ENCODE measurements around the gene PCNX4. TPM values are rescaled to one million over a fixed set of nuclear protein-coding genes. Genes with fewer than 3 reads are reported as not detected.
A peak's percentile ranks its signal among the peaks of the same experiment; 100 is the strongest.
"Not testable (repeated sequence)": the region's sequence is repeated elsewhere in the genome, so short reads cannot be mapped to it uniquely, and the experiment has no call there.

Gene PCNX4
- 10 to 100 TPM in 1 of 2 donors, 1 to 10 TPM in 1; 7.1 to 10.5 TPM for polyA plus RNA-seq

DNA sequence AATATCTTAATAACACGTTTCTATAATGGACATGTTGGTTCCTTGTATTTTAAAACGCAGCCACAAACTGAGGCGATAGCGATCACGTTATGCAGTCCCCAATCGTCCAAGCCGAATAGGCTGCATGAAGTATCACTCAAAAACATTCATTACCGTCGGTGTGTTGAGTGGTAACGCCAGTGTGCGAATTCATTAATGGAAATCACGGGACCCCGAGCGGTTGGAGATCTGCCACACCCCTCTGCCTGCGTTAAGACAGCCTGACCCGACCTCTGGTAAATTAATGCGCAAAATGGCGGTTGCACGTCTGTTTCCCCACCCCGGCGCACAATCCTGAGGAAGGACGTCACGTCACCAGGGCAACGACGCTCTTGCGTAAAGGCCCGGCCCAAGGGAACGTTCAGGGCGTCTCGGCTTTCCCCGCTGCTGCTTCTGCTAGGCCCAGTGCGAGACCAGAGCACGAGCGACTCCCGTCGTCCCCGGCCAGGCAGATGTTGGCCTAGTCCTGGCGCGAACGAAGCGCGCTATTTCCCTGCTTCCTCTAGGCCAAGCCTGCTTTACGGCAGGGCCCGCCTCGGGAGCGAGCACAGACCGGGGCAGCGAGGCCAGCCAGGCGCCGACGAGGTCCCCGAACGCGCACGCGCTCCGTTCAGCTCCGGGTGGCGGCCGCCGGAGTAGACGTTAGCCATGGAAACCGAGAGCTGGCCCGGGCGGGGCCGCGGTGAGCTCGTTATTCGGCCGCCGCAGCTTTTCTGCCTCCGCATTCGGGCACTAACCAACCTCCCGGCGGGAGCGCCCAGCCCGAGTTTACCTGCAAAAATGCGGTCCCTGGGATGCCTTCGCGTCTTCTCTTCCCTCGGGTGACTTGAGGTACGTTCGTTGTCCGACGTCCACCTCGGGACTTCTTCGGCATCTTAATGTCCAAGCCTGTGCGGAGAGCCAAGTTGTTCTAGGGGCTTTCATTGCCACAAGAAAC, at the start of gene PCNX4:
PCNX4 (plus strand) TSS at position 374 of the 976 bp plus-strand sequence. CDS start 15,716 bp downstream, outside the sequence.
- Histone ChIP-seq H3K9me3 (ENCODE audit: control insufficient read depth in 2 of 2, insufficient read depth in 1 of 2, low read depth in 1 of 2, low read length in 1 of 2) (no peaks in the 10 kb centered on the region), H3K4me3 (ENCODE audit: low read depth in 1 of 2, low read length in 2 of 2) (peak within 1 kb of the TSS; percentile 72 to 95), H3K27ac (ENCODE audit: low read depth in 2 of 2, low read length in 1 of 2) (peak within 1 kb of the TSS; percentile 98 to 100), H3K36me3 (ENCODE audit: control insufficient read depth in 2 of 2, insufficient read depth in 2 of 2, low read length in 1 of 2) (no peaks in the 10 kb centered on the region), H3K4me1 (ENCODE audit: control insufficient read depth in 2 of 2, insufficient read depth in 2 of 2, low read length in 1 of 2) (peaks cover 0 to 3% of the 10 kb centered on the region in 2 donors), H3K27me3 (ENCODE audit: control insufficient read depth in 1 of 2, insufficient read depth in 2 of 2, low read length in 2 of 2) (no peaks in the 10 kb centered on the region)
- 0% methylated on average over 88 of the region's 88 CpGs for WGBS, 2 donors

DNA sequence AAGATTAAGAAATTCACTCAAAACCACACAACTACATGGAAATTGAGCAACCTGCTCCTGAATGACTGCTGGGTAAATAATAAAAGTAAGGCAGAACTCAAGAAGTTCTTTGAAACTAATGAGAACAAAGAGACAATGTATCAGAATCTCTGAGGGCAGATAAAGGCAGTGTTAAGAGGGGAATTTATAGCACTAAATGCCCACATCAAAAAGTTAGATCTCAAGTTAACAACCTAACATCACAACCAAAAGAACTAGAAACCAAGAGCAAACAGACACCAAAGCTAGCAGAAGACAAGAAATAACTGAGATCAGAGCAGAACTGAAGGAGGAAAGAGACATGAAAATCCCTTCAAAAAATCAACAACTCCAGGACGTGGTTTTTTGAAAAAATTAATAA, 43.7 kb upstream of the PCNX4 start:
- H3K27ac ChIP-seq (ENCODE audit: low read depth in 2 of 2, low read length in 1 of 2); H3K36me3 ChIP-seq (ENCODE audit: control insufficient read depth in 2 of 2, insufficient read depth in 2 of 2, low read length in 1 of 2); H3K4me3 ChIP-seq (ENCODE audit: low read depth in 1 of 2, low read length in 2 of 2); H3K9me3 ChIP-seq (ENCODE audit: control insufficient read depth in 2 of 2, insufficient read depth in 1 of 2, low read depth in 1 of 2, low read length in 1 of 2); H3K27me3 ChIP-seq (ENCODE audit: control insufficient read depth in 1 of 2, insufficient read depth in 2 of 2, low read length in 2 of 2); H3K4me1 ChIP-seq (ENCODE audit: control insufficient read depth in 2 of 2, insufficient read depth in 2 of 2, low read length in 1 of 2): not testable (repeated sequence)
- 50 to 57% methylated on average over 1 of the region's 1 CpG for WGBS, 2 donors

- Histone ChIP-seq H3K27me3 (ENCODE audit: control insufficient read depth in 1 of 2, insufficient read depth in 2 of 2, low read length in 2 of 2) (no peaks in the 10 kb centered on the region), H3K4me3 (ENCODE audit: low read depth in 1 of 2, low read length in 2 of 2) (no peak overlapping the region), H3K9me3 (ENCODE audit: control insufficient read depth in 2 of 2, insufficient read depth in 1 of 2, low read depth in 1 of 2, low read length in 1 of 2) (no peaks in the 10 kb centered on the region), H3K4me1 (ENCODE audit: control insufficient read depth in 2 of 2, insufficient read depth in 2 of 2, low read length in 1 of 2) (no peaks in the 10 kb centered on the region), H3K27ac (ENCODE audit: low read depth in 2 of 2, low read length in 1 of 2) (no peak overlapping the region), H3K36me3 (ENCODE audit: control insufficient read depth in 2 of 2, insufficient read depth in 2 of 2, low read length in 1 of 2) (no peaks in the 10 kb centered on the region)
- 49 to 62% methylated on average over 3 of the region's 3 CpGs for WGBS, 2 donors
These were observed 40.0 kb upstream of the PCNX4 start for GRCh38 chr14:60051721-60052221.

DNA sequence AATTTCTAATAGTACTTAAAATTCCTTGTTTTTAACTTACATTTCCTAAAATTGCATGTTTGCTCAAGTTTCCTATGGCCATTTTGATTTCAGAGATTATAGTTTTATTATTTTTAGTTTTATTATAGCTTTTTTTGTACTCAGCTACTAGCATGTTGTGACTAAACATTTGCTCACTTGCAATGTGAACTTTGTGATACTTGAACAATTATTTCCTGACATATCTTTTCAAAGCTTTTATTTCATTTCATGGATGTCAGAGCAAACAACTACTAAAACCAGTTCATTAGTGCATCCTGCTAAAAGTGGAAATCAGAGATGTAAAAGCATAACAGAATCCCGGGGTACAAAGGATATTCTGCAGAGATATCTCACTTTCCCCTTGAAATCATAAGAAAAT, 33.6 kb upstream of the PCNX4 start:
- 69 to 75% methylated on average over 1 of the region's 1 CpG for WGBS, 2 donors
- Histone ChIP-seq H3K27ac (ENCODE audit: low read depth in 2 of 2, low read length in 1 of 2) (no peak overlapping the region), H3K4me3 (ENCODE audit: low read depth in 1 of 2, low read length in 2 of 2) (no peak overlapping the region)

DNA sequence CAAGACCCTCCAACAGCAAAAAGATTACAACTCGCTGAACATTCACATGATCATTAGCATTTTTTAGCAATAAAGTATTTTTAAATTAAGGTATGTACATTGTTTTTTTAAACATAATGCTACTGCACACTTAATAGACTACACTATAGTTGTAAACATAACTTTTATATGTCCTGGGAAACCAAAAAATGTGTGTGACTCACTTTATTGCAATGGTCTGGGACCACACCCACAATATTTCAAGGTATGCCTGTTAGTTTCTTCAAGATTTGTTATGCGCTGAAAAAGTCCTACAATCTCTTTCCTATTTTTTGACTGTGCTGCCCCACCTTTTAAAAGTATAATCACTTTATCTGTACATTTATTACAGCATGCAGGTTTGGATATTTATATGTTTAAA, 30.4 kb upstream of the PCNX4 start:
- Histone ChIP-seq H3K27ac (ENCODE audit: low read depth in 2 of 2, low read length in 1 of 2) (no peak overlapping the region), H3K36me3 (ENCODE audit: control insufficient read depth in 2 of 2, insufficient read depth in 2 of 2, low read length in 1 of 2) (no peaks in the 10 kb centered on the region), H3K4me1 (ENCODE audit: control insufficient read depth in 2 of 2, insufficient read depth in 2 of 2, low read length in 1 of 2) (no peaks in the 10 kb centered on the region), H3K4me3 (ENCODE audit: low read depth in 1 of 2, low read length in 2 of 2) (no peak overlapping the region), H3K9me3 (ENCODE audit: control insufficient read depth in 2 of 2, insufficient read depth in 1 of 2, low read depth in 1 of 2, low read length in 1 of 2) (no peaks in the 10 kb centered on the region), H3K27me3 (ENCODE audit: control insufficient read depth in 1 of 2, insufficient read depth in 2 of 2, low read length in 2 of 2) (no peaks in the 10 kb centered on the region)
- WGBS, 2 donors: 78 to 88% methylated on average over 2 of the region's 2 CpGs

More for the DNA sequence above, 33.6 kb upstream of the PCNX4 start:
- no peaks in the 10 kb centered on the region for H3K4me1 ChIP-seq (ENCODE audit: control insufficient read depth in 2 of 2, insufficient read depth in 2 of 2, low read length in 1 of 2)
- no peaks in the 10 kb centered on the region for H3K9me3 ChIP-seq (ENCODE audit: control insufficient read depth in 2 of 2, insufficient read depth in 1 of 2, low read depth in 1 of 2, low read length in 1 of 2)
- no peaks in the 10 kb centered on the region for H3K27me3 ChIP-seq (ENCODE audit: control insufficient read depth in 1 of 2, insufficient read depth in 2 of 2, low read length in 2 of 2)
- no peaks in the 10 kb centered on the region for H3K36me3 ChIP-seq (ENCODE audit: control insufficient read depth in 2 of 2, insufficient read depth in 2 of 2, low read length in 1 of 2)

GRCh38 chr14:60064491-60065072, 27.1 kb upstream of the PCNX4 start:
- no peak overlapping the region for H3K4me3 ChIP-seq (ENCODE audit: low read depth in 1 of 2, low read length in 2 of 2)
- no peaks in the 10 kb centered on the region for H3K9me3 ChIP-seq (ENCODE audit: control insufficient read depth in 2 of 2, insufficient read depth in 1 of 2, low read depth in 1 of 2, low read length in 1 of 2)
- no peaks in the 10 kb centered on the region for H3K27me3 ChIP-seq (ENCODE audit: control insufficient read depth in 1 of 2, insufficient read depth in 2 of 2, low read length in 2 of 2)
- H3K36me3 ChIP-seq (ENCODE audit: control insufficient read depth in 2 of 2, insufficient read depth in 2 of 2, low read length in 1 of 2): no peaks in the 10 kb centered on the region
- H3K27ac ChIP-seq (ENCODE audit: low read depth in 2 of 2, low read length in 1 of 2): no peak overlapping the region
- no peaks in the 10 kb centered on the region for H3K4me1 ChIP-seq (ENCODE audit: control insufficient read depth in 2 of 2, insufficient read depth in 2 of 2, low read length in 1 of 2)

DNA sequence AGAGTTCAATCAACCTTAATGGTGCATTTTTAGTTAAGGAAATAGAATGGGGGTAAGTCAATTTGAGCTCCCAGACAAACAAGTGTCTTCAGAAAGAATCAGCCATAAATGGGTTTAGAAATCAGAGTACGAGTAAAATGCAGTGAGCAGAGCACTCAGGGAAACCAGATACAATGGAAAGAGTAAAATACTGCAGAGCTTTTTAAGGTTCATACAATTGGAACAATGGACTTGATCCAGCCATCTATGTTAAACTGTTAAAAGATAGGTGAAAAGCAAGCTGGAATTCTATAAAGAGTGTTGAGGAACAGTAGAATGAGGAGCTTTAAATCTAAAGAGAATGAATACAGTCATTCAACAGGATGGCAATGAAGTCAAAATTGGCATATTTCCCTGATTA, 23.8 kb upstream of the PCNX4 start:
- 92 to 95% methylated on average over 1 of the region's 1 CpG for WGBS, 2 donors

DNA sequence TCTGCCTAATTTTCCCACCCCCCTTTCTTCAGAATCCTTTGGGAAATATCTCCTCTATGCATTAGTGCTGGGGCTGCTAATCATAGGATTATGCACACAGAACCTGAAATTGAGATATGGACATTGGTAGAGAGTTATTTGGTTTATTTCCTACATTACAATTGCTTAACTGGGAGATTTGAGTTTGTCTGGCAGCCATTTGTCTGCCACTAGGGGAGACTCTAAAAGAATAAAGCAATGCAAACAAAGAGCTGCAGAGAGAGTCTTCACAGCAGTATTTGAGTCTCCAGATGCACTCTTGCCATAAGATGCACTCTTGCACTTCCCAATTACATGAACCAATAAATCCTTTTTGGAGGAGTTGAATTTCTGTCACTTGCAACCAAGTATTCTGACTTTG, 12.0 kb upstream of the PCNX4 start:
- Histone ChIP-seq H3K36me3 (ENCODE audit: control insufficient read depth in 2 of 2, insufficient read depth in 2 of 2, low read length in 1 of 2) (no peaks in the 10 kb centered on the region), H3K4me1 (ENCODE audit: control insufficient read depth in 2 of 2, insufficient read depth in 2 of 2, low read length in 1 of 2) (no peaks in the 10 kb centered on the region), H3K4me3 (ENCODE audit: low read depth in 1 of 2, low read length in 2 of 2) (no peak overlapping the region), H3K9me3 (ENCODE audit: control insufficient read depth in 2 of 2, insufficient read depth in 1 of 2, low read depth in 1 of 2, low read length in 1 of 2) (no peaks in the 10 kb centered on the region), H3K27ac (ENCODE audit: low read depth in 2 of 2, low read length in 1 of 2) (no peak overlapping the region), H3K27me3 (ENCODE audit: control insufficient read depth in 1 of 2, insufficient read depth in 2 of 2, low read length in 2 of 2) (no peaks in the 10 kb centered on the region)

More for the DNA sequence above, 23.8 kb upstream of the PCNX4 start:
- no peaks in the 10 kb centered on the region for H3K27me3 ChIP-seq (ENCODE audit: control insufficient read depth in 1 of 2, insufficient read depth in 2 of 2, low read length in 2 of 2)
- H3K4me3 ChIP-seq (ENCODE audit: low read depth in 1 of 2, low read length in 2 of 2): no peak overlapping the region
- no peaks in the 10 kb centered on the region for H3K36me3 ChIP-seq (ENCODE audit: control insufficient read depth in 2 of 2, insufficient read depth in 2 of 2, low read length in 1 of 2)
- H3K27ac ChIP-seq (ENCODE audit: low read depth in 2 of 2, low read length in 1 of 2): no peak overlapping the region
- no peaks in the 10 kb centered on the region for H3K4me1 ChIP-seq (ENCODE audit: control insufficient read depth in 2 of 2, insufficient read depth in 2 of 2, low read length in 1 of 2)
- no peaks in the 10 kb centered on the region for H3K9me3 ChIP-seq (ENCODE audit: control insufficient read depth in 2 of 2, insufficient read depth in 1 of 2, low read depth in 1 of 2, low read length in 1 of 2)

GRCh38 chr14:60085085-60085484, 6.6 kb upstream of the PCNX4 start:
- H3K36me3 ChIP-seq (ENCODE audit: control insufficient read depth in 2 of 2, insufficient read depth in 2 of 2, low read length in 1 of 2): no peaks in the 10 kb centered on the region
- no peaks in the 10 kb centered on the region for H3K9me3 ChIP-seq (ENCODE audit: control insufficient read depth in 2 of 2, insufficient read depth in 1 of 2, low read depth in 1 of 2, low read length in 1 of 2)
- H3K27me3 ChIP-seq (ENCODE audit: control insufficient read depth in 1 of 2, insufficient read depth in 2 of 2, low read length in 2 of 2): no peaks in the 10 kb centered on the region
- no peak overlapping the region for H3K27ac ChIP-seq (ENCODE audit: low read depth in 2 of 2, low read length in 1 of 2)
- H3K4me1 ChIP-seq (ENCODE audit: control insufficient read depth in 2 of 2, insufficient read depth in 2 of 2, low read length in 1 of 2): no peaks in the 10 kb centered on the region
- no peak overlapping the region for H3K4me3 ChIP-seq (ENCODE audit: low read depth in 1 of 2, low read length in 2 of 2)

Measured in esophagus (tissue), 2 donors.